GM12878 (cell line): ENCODE measurements around the gene CROT. TPM values are rescaled to one million over a fixed set of nuclear protein-coding genes. Genes with fewer than 3 reads are reported as not detected.

ENCODE experiments used
- CBX5 ChIP-seq: sonication (generic); IDR thresholded peaks from 2 replicates; pipeline ENCODE4 v1.6.1; 2016; ENCODE audit warnings: low read depth, moderate library complexity, mild to moderate bottlenecking, inconsistent platforms
- DPF2 ChIP-seq: fragments of 450-650 bp; IDR thresholded peaks from 2 replicates; pipeline ENCODE4 v1.6.1; 2017; ENCODE audit warnings: mild to moderate bottlenecking
- GABPA ChIP-seq: IDR thresholded peaks from 2 replicates; pipeline ENCODE4 v1.6.1; 2014; ENCODE audit warnings: antibody characterized with exemption, low read depth, mild to moderate bottlenecking, inconsistent platforms
- IRF4 ChIP-seq: IDR thresholded peaks from 2 replicates; pipeline ENCODE4 v1.6.1; 2011; ENCODE audit warnings: low read depth, low read length
- NRF1 ChIP-seq: conservative IDR thresholded peaks from 2 replicates; pipeline ENCODE4 v1.6.1; 2011; ENCODE audit warnings: mild to moderate bottlenecking, low read depth, low read length, improper control_type of control experiment
- POLR2A ChIP-seq: IDR thresholded peaks from 2 replicates; pipeline ENCODE4 v1.6.1; 2011; ENCODE audit warnings: low read depth, mild to moderate bottlenecking, low read length
- RUNX3 ChIP-seq: IDR thresholded peaks from 2 replicates; pipeline ENCODE4 v1.6.1; 2012; ENCODE audit warnings: low read length, inconsistent platforms
- SIN3A ChIP-seq: IDR thresholded peaks from 2 replicates; pipeline ENCODE4 v1.6.1; 2012; ENCODE audit warnings: low read depth, low read length, improper control_type of control experiment
- SIX5 ChIP-seq: IDR thresholded peaks from 2 replicates; pipeline ENCODE4 v1.6.1; 2011; ENCODE audit warnings: mild to moderate bottlenecking, low read depth, low read length, moderate library complexity; ENCODE audit not compliant: severe bottlenecking
- SP1 ChIP-seq: IDR thresholded peaks from one replicate; pipeline ENCODE4 v1.6.1; 2011; ENCODE audit warnings: low read depth, low read length
- polyA plus RNA-seq, 11 experiments: library from polyadenylated mRNA; depleted of rRNA in 4 of 11; unstranded in 6 of 11; stranded (reverse) in 5 of 11; fragments of >200 nt; fragmentation: Nextera tagmentation in 4 of 11; fragmentation: Illumina TruSeq in 1 of 11; extraction: Ambion mirVana in 4 of 11; extraction: Trizol in 1 of 11; gene quantifications; 1 replicate in 1 of 11; 2 replicates in 10 of 11; pipeline versions ENCODE4 v1.2.1 to v1.2.3, GENCODE V29; 2011 to 2016; ENCODE audit warnings: inconsistent platforms in 2 of 11, missing spikeins in 2 of 11, low read depth in 1 of 11
- total RNA-seq, 4 experiments: library from RNA; depleted of rRNA in 3 of 4; stranded (reverse); fragments of >200 nt in 3 of 4; fragmentation: Illumina TruSeq in 1 of 4; extraction: Trizol in 1 of 4; gene quantifications; 2 replicates each; pipeline versions ENCODE4 v1.2.1 to v1.2.3, GENCODE V29; 2013 to 2021
- TF ChIP-seq, protein P1 (sequence below): fragments of 450-650 bp; formaldehyde crosslinking; IDR thresholded peaks from 2 replicates; pipeline ENCODE4 v1.5.0; 2022; ENCODE audit warnings: mild to moderate bottlenecking, missing genetic modification characterization
- TF ChIP-seq, protein P2 (sequence below): IDR thresholded peaks from 2 replicates; pipeline ENCODE4 v1.6.1; 2012; ENCODE audit warnings: low read depth, low read length, improper control_type of control experiment
- TF ChIP-seq, protein P3 (sequence below): fragments of 450-650 bp; IDR thresholded peaks from 2 replicates; pipeline ENCODE4 v1.6.1; 2016; ENCODE audit warnings: mild to moderate bottlenecking, moderate library complexity, borderline replicate concordance
- TF ChIP-seq, protein P4 (sequence below): fragments of 450-650 bp; IDR thresholded peaks from 2 replicates; pipeline ENCODE4 v1.6.1; 2017; ENCODE audit warnings: borderline replicate concordance
- TF ChIP-seq, protein P5 (sequence below): fragments of 450-650 bp; IDR thresholded peaks from 2 replicates; pipeline ENCODE4 v1.6.1; 2017; ENCODE audit warnings: mild to moderate bottlenecking, moderate library complexity
- TF ChIP-seq, protein P6 (sequence below): IDR thresholded peaks from 2 replicates; pipeline ENCODE4 v1.6.1; 2012; ENCODE audit warnings: low read depth, low read length, improper control_type of control experiment

CROT gene
- total and polyA plus RNA-seq, 10 of the 15 experiments (the other 5 are each of a cell fraction or from before 2014, with no cell fraction given) = 5.5 to 15.9 (median 12.1) TPM

DNA sequence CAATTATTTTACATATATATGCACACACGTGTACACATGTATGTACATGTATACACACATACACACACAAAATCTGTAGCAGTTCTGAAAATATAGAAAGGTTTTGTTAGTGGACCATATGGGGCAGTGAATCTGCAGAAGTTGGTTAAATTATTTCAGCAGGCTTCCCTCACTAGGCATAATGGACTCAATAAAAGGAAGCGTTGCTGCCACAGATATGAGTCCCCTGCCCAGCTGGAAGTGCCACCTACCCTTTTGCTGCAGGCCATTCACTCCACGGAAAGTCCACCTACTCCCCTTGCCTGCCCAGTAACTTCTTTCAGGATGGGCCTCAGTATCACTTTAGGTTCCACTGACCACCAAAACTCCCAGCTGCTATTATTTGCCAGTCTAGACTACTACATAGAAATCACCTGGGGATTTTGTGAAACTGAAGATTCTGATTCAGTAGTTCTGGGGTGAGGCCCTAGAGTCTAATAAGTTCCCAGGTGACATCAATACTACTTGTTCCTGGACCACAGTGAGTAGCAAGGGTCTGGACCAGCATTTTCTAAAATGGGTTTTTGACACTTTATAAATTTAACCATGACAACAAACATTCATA is 29.3 kb upstream of the CROT start (continued):
- TF ChIP-seq, protein P1, sequence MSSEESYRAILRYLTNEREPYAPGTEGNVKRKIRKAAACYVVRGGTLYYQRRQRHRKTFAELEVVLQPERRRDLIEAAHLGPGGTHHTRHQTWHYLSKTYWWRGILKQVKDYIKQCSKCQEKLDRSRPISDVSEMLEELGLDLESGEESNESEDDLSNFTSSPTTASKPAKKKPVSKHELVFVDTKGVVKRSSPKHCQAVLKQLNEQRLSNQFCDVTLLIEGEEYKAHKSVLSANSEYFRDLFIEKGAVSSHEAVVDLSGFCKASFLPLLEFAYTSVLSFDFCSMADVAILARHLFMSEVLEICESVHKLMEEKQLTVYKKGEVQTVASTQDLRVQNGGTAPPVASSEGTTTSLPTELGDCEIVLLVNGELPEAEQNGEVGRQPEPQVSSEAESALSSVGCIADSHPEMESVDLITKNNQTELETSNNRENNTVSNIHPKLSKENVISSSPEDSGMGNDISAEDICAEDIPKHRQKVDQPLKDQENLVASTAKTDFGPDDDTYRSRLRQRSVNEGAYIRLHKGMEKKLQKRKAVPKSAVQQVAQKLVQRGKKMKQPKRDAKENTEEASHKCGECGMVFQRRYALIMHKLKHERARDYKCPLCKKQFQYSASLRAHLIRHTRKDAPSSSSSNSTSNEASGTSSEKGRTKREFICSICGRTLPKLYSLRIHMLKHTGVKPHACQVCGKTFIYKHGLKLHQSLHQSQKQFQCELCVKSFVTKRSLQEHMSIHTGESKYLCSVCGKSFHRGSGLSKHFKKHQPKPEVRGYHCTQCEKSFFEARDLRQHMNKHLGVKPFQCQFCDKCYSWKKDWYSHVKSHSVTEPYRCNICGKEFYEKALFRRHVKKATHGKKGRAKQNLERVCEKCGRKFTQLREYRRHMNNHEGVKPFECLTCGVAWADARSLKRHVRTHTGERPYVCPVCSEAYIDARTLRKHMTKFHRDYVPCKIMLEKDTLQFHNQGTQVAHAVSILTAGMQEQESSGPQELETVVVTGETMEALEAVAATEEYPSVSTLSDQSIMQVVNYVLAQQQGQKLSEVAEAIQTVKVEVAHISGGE (CRISPR knock-in tag) = no peak
- TF ChIP-seq, protein P2, sequence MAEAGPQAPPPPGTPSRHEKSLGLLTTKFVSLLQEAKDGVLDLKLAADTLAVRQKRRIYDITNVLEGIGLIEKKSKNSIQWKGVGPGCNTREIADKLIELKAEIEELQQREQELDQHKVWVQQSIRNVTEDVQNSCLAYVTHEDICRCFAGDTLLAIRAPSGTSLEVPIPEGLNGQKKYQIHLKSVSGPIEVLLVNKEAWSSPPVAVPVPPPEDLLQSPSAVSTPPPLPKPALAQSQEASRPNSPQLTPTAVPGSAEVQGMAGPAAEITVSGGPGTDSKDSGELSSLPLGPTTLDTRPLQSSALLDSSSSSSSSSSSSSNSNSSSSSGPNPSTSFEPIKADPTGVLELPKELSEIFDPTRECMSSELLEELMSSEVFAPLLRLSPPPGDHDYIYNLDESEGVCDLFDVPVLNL = no peak
- TF ChIP-seq CBX5 = no peak
- TF ChIP-seq DPF2 = peak; percentile 32; the same call in 1 of the 2 replicates
- no peak for TF ChIP-seq SIX5
- TF ChIP-seq, protein P3, sequence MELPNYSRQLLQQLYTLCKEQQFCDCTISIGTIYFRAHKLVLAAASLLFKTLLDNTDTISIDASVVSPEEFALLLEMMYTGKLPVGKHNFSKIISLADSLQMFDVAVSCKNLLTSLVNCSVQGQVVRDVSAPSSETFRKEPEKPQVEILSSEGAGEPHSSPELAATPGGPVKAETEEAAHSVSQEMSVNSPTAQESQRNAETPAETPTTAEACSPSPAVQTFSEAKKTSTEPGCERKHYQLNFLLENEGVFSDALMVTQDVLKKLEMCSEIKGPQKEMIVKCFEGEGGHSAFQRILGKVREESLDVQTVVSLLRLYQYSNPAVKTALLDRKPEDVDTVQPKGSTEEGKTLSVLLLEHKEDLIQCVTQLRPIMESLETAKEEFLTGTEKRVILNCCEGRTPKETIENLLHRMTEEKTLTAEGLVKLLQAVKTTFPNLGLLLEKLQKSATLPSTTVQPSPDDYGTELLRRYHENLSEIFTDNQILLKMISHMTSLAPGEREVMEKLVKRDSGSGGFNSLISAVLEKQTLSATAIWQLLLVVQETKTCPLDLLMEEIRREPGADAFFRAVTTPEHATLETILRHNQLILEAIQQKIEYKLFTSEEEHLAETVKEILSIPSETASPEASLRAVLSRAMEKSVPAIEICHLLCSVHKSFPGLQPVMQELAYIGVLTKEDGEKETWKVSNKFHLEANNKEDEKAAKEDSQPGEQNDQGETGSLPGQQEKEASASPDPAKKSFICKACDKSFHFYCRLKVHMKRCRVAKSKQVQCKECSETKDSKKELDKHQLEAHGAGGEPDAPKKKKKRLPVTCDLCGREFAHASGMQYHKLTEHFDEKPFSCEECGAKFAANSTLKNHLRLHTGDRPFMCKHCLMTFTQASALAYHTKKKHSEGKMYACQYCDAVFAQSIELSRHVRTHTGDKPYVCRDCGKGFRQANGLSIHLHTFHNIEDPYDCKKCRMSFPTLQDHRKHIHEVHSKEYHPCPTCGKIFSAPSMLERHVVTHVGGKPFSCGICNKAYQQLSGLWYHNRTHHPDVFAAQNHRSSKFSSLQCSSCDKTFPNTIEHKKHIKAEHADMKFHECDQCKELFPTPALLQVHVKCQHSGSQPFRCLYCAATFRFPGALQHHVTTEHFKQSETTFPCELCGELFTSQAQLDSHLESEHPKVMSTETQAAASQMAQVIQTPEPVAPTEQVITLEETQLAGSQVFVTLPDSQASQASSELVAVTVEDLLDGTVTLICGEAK = no peak
- no peak for TF ChIP-seq POLR2A
- TF ChIP-seq SP1 = no peak
- TF ChIP-seq IRF4 = 0 out of 2 replicates have a peak, but pooled peaks have one; percentile 10
- no peak for TF ChIP-seq GABPA
- TF ChIP-seq, protein P4, sequence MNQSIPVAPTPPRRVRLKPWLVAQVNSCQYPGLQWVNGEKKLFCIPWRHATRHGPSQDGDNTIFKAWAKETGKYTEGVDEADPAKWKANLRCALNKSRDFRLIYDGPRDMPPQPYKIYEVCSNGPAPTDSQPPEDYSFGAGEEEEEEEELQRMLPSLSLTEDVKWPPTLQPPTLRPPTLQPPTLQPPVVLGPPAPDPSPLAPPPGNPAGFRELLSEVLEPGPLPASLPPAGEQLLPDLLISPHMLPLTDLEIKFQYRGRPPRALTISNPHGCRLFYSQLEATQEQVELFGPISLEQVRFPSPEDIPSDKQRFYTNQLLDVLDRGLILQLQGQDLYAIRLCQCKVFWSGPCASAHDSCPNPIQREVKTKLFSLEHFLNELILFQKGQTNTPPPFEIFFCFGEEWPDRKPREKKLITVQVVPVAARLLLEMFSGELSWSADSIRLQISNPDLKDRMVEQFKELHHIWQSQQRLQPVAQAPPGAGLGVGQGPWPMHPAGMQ = no peak
- TF ChIP-seq, protein P5, sequence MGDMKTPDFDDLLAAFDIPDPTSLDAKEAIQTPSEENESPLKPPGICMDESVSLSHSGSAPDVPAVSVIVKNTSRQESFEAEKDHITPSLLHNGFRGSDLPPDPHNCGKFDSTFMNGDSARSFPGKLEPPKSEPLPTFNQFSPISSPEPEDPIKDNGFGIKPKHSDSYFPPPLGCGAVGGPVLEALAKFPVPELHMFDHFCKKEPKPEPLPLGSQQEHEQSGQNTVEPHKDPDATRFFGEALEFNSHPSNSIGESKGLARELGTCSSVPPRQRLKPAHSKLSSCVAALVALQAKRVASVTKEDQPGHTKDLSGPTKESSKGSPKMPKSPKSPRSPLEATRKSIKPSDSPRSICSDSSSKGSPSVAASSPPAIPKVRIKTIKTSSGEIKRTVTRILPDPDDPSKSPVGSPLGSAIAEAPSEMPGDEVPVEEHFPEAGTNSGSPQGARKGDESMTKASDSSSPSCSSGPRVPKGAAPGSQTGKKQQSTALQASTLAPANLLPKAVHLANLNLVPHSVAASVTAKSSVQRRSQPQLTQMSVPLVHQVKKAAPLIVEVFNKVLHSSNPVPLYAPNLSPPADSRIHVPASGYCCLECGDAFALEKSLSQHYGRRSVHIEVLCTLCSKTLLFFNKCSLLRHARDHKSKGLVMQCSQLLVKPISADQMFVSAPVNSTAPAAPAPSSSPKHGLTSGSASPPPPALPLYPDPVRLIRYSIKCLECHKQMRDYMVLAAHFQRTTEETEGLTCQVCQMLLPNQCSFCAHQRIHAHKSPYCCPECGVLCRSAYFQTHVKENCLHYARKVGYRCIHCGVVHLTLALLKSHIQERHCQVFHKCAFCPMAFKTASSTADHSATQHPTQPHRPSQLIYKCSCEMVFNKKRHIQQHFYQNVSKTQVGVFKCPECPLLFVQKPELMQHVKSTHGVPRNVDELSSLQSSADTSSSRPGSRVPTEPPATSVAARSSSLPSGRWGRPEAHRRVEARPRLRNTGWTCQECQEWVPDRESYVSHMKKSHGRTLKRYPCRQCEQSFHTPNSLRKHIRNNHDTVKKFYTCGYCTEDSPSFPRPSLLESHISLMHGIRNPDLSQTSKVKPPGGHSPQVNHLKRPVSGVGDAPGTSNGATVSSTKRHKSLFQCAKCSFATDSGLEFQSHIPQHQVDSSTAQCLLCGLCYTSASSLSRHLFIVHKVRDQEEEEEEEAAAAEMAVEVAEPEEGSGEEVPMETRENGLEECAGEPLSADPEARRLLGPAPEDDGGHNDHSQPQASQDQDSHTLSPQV = no peak
- peak; percentile 86 for TF ChIP-seq RUNX3
- TF ChIP-seq SIN3A = no peak
- no peak for TF ChIP-seq NRF1
- TF ChIP-seq, protein P6, sequence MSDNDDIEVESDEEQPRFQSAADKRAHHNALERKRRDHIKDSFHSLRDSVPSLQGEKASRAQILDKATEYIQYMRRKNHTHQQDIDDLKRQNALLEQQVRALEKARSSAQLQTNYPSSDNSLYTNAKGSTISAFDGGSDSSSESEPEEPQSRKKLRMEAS = no peak
